Thymus (tissue), 11 donors: ENCODE measurements around the gene TCERG1. TPM values are rescaled to one million over a fixed set of nuclear protein-coding genes. Genes with fewer than 3 reads are reported as not detected.

Source experiments
- DNase-seq, 9 donors: peaks; one replicate each; pipeline ENCODE4 v3.0.0-alpha.2; 2013; ENCODE audit warnings: low spot score in 9 of 9, low read depth in 6 of 9, missing footprints in 1 of 9
- H3K27ac ChIP-seq, 2 donors: one replicate each; pipeline ENCODE4 v1.5.1; 2013; ENCODE audit warnings: control low read depth in 1 of 2, low read depth in 1 of 2, low read length in 1 of 2, mild to moderate bottlenecking in 1 of 2, moderate library complexity in 1 of 2
- H3K27me3 ChIP-seq, 2 donors: one replicate each; pipeline ENCODE4 v1.5.1; 2013; ENCODE audit warnings: low read length in 1 of 2; ENCODE audit not compliant: control insufficient read depth in 2 of 2, insufficient read depth in 1 of 2
- H3K36me3 ChIP-seq, 2 donors: one replicate each; pipeline ENCODE4 v1.5.1; 2013; ENCODE audit warnings: low read length in 1 of 2, mild to moderate bottlenecking in 1 of 2, moderate library complexity in 1 of 2; ENCODE audit not compliant: control insufficient read depth in 2 of 2, insufficient read depth in 2 of 2
- H3K4me1 ChIP-seq, 2 donors: one replicate each; pipeline ENCODE4 v1.5.1; 2013; ENCODE audit warnings: low read length in 2 of 2; ENCODE audit not compliant: control insufficient read depth in 2 of 2, insufficient read depth in 2 of 2
- H3K4me3 ChIP-seq, 2 donors: one replicate each; pipeline ENCODE4 v1.5.1; 2013; ENCODE audit warnings: low read length in 2 of 2, control low read depth in 1 of 2, mild to moderate bottlenecking in 1 of 2
- H3K9me3 ChIP-seq, 2 donors: one replicate each; pipeline ENCODE4 v1.5.1; 2013; ENCODE audit warnings: low read length in 1 of 2, mild to moderate bottlenecking in 1 of 2; ENCODE audit not compliant: control insufficient read depth in 2 of 2, insufficient read depth in 1 of 2
- WGBS: extraction: QIAGEN DNeasy Blood & Tissue Kit; methylation state at CpG from one replicate; pipeline ENCODE4 v1.1.7; 2013; 5-methylcytosine and 5-hydroxymethylcytosine counted together
- polyA plus RNA-seq: library from polyadenylated mRNA; stranded (reverse); fragments of 200-250 nt; gene quantifications from one replicate; pipeline ENCODE4 v1.2.3, GENCODE V29; 2013
- total RNA-seq: library from RNA; stranded (reverse); fragments of 120-200 nt; gene quantifications from one replicate; pipeline ENCODE4 v1.2.4, GENCODE V29; 2013
- donor health status: healthy.

Gene TCERG1
- total and polyA plus RNA-seq, 2 donors: 40.5 to 103 TPM

DNA sequence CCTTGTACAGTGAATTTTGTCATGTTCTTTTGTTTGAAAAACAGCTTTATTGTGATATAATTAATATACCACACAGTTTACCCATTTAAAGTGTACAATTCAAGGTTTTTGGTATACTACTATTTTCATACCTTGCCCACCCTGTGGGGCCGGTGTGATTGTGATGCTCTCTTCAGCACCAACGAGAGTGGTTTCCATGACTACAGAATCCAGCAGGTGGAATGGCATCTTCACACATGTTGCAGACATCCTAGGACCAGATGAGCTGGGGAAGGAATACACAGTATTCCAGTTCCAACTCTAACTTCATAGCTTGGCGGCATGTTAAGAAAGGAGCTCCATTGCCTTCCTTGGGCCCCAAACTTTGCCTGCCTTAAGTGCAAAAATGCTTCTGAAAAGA is 76.6 kb downstream of the TCERG1 start:
- WGBS: 92% methylated on average over 3 of the region's 3 CpGs
- H3K36me3 ChIP-seq: no peaks in the 10 kb centered on the region
- no peaks in the 10 kb centered on the region for H3K4me1 ChIP-seq
- no peaks in the 10 kb centered on the region for H3K9me3 ChIP-seq
- H3K27ac ChIP-seq: no peak overlapping the region
- no peak for DNase-seq
- H3K4me3 ChIP-seq: no peak overlapping the region
- H3K27me3 ChIP-seq: peaks cover 0 to 2% of the 10 kb centered on the region in 2 donors

DNA sequence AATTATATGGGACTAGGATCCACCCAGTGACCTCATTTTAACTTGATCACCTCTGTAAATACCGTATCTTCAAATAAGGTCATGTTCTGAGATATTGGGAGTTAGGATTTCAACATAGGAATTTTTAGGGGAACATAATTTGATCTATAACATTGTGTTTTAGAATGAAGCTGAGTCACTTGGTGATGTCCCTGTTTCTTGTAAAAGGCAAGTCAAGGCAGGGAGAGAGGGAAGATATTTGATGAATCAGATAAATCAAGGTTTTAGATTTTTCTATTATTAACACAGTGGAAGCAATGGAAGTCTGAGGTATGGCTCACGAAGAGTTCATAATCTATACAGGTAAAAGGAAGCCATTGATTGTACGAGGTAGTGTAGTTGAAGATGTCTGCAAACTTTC is 80.7 kb downstream of the TCERG1 start:
- Histone ChIP-seq H3K36me3 (no peaks in the 10 kb centered on the region), H3K4me1 (no peaks in the 10 kb centered on the region), H3K9me3 (no peaks in the 10 kb centered on the region), H3K4me3 (no peak overlapping the region), H3K27me3 (peaks cover 0 to 2% of the 10 kb centered on the region in 2 donors), H3K27ac (no peak overlapping the region)
- WGBS: 94% methylated on average over 3 of the region's 3 CpGs
- no peak for DNase-seq

DNA sequence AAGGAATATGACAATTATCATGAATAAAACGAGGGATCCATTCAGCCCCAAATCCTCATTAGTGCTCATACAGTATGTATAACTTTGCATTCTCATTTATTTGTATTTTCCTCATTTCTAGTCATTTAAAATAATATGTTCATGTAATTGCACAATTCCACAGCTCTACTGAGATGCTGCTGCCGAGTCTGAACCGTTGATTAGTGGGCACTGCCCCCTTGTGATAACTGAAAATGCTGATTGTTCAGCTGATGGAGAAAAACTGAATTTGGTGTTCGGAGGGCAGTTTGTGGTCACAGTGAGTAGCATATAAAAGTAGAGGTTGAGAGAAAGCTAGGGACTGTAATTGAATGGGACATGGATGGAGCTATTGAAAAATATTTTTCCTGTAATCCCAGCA is 81.1 kb downstream of the TCERG1 start:
- DNase-seq: no peak
- H3K27ac ChIP-seq: no peak overlapping the region
- H3K4me3 ChIP-seq: no peak overlapping the region
- peaks cover 0 to 2% of the 10 kb centered on the region in 2 donors for H3K27me3 ChIP-seq
- H3K9me3 ChIP-seq: no peaks in the 10 kb centered on the region
- 85% methylated on average over 4 of the region's 4 CpGs for WGBS
- no peaks in the 10 kb centered on the region for H3K4me1 ChIP-seq
- H3K36me3 ChIP-seq: no peaks in the 10 kb centered on the region

DNA sequence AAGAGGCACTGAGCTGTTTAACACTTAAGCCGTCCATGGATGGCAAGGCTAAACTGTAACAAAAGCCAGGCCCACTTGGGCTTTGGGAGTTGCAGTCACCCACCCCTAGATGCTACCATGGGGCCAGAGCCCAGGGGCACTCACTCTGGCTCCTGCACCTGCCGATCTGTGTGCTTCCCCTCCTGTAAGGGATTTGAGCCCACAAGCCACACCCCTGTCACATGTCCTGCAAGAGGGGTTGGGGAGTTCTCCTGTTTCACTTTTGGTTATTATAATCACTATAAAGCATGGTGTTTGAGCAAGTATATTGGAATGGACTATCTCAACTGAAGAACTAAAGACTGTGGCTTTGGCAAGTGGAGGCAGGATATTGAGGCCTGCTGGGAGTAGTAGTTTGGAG is 82.9 kb downstream of the TCERG1 start:
- no peaks in the 10 kb centered on the region for H3K4me1 ChIP-seq
- H3K4me3 ChIP-seq: no peak overlapping the region
- WGBS: 27% methylated on average over 2 of the region's 2 CpGs
- no peaks in the 10 kb centered on the region for H3K9me3 ChIP-seq
- no peak overlapping the region for H3K27ac ChIP-seq
- H3K27me3 ChIP-seq: no peaks in the 10 kb centered on the region
- no peaks in the 10 kb centered on the region for H3K36me3 ChIP-seq
- no peak for DNase-seq

DNA sequence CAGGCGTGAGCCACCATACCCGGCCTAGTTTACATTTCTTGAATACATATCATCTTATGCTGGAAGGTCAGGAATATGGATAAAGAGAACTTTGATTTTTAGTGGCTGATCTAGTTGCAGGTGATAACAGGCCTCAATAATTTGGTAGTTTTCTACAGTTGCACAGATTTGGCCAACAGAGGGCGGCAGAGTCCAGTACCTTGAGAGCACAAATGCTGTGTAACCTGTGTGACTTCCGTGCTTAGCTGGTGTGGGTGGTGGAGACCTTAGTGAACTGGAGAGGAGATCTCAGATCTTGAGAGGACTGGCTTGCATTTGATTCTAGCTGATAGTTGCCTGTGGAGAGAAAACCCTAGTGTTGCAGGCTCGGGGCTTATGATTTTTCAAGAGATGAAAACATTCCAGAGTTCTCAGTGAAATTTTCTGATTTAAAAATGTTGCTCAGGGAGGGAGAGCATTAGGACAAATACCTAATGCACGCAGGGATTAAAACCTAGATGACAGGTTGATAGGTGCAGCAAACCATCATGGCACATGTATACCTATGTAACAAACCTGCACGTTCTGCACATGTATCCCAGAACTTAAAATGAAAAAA is 86.2 kb downstream of the TCERG1 start:
- peak; percentile 36 to 81 (median 57) for DNase-seq

DNA sequence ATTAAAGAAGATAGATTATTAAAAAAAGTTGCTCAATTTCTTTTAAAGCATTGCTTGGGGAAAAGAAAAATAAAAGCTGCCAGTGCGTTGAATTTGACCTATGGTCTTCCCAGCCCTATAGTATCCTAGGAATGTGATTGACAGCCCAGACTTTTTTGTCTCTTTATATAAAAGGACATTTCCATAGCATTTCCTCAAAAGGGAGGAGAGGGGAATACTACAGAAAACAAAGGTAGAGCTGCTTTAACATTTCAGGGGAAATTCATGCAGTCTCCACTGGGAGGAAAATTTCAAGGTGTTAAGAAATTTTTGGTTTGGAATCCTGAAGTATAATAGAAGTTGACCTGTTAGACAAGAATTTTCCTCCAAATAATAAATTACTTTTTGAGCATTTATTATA is 86.7 kb downstream of the TCERG1 start:
- WGBS: 0% methylated on average over 1 of the region's 1 CpG

More for the DNA sequence above, 86.2 kb downstream of the TCERG1 start:
- 53% methylated on average over 7 of the region's 7 CpGs for WGBS
- no peaks in the 10 kb centered on the region for H3K4me1 ChIP-seq
- peaks cover 0 to 2% of the 10 kb centered on the region in 2 donors for H3K27me3 ChIP-seq
- H3K4me3 ChIP-seq: no peak overlapping the region
- no peaks in the 10 kb centered on the region for H3K36me3 ChIP-seq
- H3K9me3 ChIP-seq: no peaks in the 10 kb centered on the region
- no peak overlapping the region for H3K27ac ChIP-seq

DNA sequence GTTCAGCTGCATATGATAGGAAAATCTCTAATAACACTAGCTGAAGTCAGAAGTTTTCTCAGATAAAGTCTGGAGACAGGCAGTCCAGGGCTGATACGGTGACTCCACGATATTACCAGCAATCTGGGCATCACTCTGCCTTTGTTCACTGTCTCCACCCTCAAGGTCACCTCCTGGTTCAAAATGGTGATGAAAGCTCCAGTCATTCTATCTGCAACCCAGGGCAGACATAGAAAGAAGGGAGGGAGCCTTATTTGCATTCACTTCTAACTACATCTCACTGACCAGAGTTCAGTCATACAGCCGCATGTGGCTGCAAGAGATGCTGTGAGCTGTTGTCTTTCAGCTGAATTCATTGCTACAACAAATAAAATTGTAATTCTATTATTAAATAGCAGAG is 91.3 kb downstream of the TCERG1 start:
- H3K4me3 ChIP-seq: no peak overlapping the region
- DNase-seq: no peak
- 96% methylated on average over 3 of the region's 3 CpGs for WGBS
- peaks cover 0 to 2% of the 10 kb centered on the region in 2 donors for H3K27me3 ChIP-seq
- H3K9me3 ChIP-seq: no peaks in the 10 kb centered on the region
- H3K27ac ChIP-seq: no peak overlapping the region
- no peaks in the 10 kb centered on the region for H3K4me1 ChIP-seq
- no peaks in the 10 kb centered on the region for H3K36me3 ChIP-seq

More for the DNA sequence above, 86.7 kb downstream of the TCERG1 start:
- no peak overlapping the region for H3K4me3 ChIP-seq
- H3K4me1 ChIP-seq: no peaks in the 10 kb centered on the region
- H3K27ac ChIP-seq: no peak overlapping the region
- DNase-seq: no peak
- peaks cover 0 to 2% of the 10 kb centered on the region in 2 donors for H3K27me3 ChIP-seq
- H3K36me3 ChIP-seq: no peaks in the 10 kb centered on the region
- no peaks in the 10 kb centered on the region for H3K9me3 ChIP-seq

DNA sequence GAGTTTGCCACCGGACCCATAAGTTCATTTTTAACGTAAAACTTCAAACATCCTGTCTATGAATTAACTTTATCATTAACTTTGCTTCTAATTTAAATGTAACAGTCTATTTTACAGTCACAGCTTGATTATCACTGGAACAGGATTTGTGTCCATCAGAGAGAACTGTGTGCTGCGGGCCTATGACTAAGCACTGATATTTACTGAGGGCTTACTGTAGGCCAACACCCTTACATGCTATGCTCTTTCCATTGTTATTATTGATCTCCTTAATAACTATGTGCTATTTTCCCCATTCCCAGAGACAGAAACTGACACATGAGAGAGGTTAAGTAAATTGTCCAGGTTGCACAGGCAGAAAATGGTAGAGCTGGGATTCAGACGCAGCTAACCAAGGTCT is 92.8 kb downstream of the TCERG1 start:
- Histone ChIP-seq H3K36me3 (no peaks in the 10 kb centered on the region), H3K4me3 (no peak overlapping the region), H3K27ac (no peak overlapping the region), H3K27me3 (peaks cover 0 to 2% of the 10 kb centered on the region in 2 donors), H3K9me3 (no peaks in the 10 kb centered on the region), H3K4me1 (no peaks in the 10 kb centered on the region)
- 98% methylated on average over 4 of the region's 4 CpGs for WGBS
- DNase-seq: no peak

DNA sequence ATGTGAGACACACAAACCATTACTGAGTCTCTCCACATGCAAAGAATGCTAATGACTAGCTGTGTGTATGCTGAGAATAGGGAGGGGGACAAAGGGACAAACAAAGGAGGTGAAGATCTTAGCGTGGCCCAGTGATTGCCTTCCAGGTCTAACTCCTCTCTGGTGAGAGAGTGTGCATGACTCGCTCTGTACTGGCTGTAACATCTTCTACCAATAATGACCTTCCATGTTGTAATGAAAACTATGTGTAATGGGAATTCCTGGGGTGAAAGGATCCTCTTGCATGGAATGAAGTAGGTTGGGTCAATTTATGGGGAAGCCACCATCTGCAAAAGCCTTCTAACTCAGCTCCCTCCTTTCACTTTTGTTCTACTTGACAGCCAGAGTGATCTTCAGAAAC is 93.3 kb downstream of the TCERG1 start:
- H3K4me1 ChIP-seq: no peaks in the 10 kb centered on the region

More for the DNA sequence above, 93.3 kb downstream of the TCERG1 start:
- Histone ChIP-seq H3K36me3 (no peaks in the 10 kb centered on the region), H3K27me3 (peaks cover 0 to 2% of the 10 kb centered on the region in 2 donors), H3K27ac (no peak overlapping the region), H3K4me3 (no peak overlapping the region), H3K9me3 (no peaks in the 10 kb centered on the region)
- WGBS: 95% methylated on average over 2 of the region's 2 CpGs
- DNase-seq: no peak
